ENCODE data around the gene KIDINS220.
A peak's percentile ranks its signal among the peaks of the same experiment; 100 is the strongest.

Gene KIDINS220

GRCh38 chr2:8697190-8697589 lies 140.2 kb downstream of the KIDINS220 start:
- DNase-seq (ENCODE audit: low spot score): no peak
- no peak for TF ChIP-seq CTCF (IDR thresholded peaks at IDR 0.05; ENCODE audit: extremely low read depth, missing control alignments)

- no peak for DNase-seq (ENCODE audit: low spot score)
- no peak for TF ChIP-seq CTCF (IDR thresholded peaks at IDR 0.05; ENCODE audit: extremely low read depth, missing control alignments)
Measured at GRCh38 chr2:8694737-8695136, 142.7 kb downstream of the KIDINS220 start.

GRCh38 chr2:8693157-8693821 lies 144.1 kb downstream of the KIDINS220 start:
- peak; percentile 74 for DNase-seq (ENCODE audit: low spot score)
- peak; percentile 55 for TF ChIP-seq CTCF (IDR thresholded peaks at IDR 0.05; ENCODE audit: extremely low read depth, missing control alignments)

GRCh38 chr2:8692783-8693156 lies 144.6 kb downstream of the KIDINS220 start:
- DNase-seq (ENCODE audit: low spot score): no peak
- no peak for TF ChIP-seq CTCF (IDR thresholded peaks at IDR 0.05; ENCODE audit: extremely low read depth, missing control alignments)

GRCh38 chr2:8691859-8692437 lies 145.5 kb downstream of the KIDINS220 start:
- no peak for TF ChIP-seq CTCF (IDR thresholded peaks at IDR 0.05; ENCODE audit: extremely low read depth, missing control alignments)
- no peak for DNase-seq (ENCODE audit: low spot score)

GRCh38 chr2:8685697-8686358 lies 151.6 kb downstream of the KIDINS220 start:
- TF ChIP-seq CTCF (IDR thresholded peaks at IDR 0.05; ENCODE audit: extremely low read depth, missing control alignments): peak; percentile 99
- peak; percentile 90 for DNase-seq (ENCODE audit: low spot score)

Data from GM20000 (cell line).